ENCODE results near the gene RNF182.
"Not testable (repeated sequence)": the region's sequence is repeated elsewhere in the genome, so short reads cannot be mapped to it uniquely, and the experiment has no call there.

The RNF182 gene

GRCh38 chr6:13918686-13919250, 6.0 kb upstream of the RNF182 start:
- no peak for DNase-seq

- no peak for DNase-seq
These were observed 4.9 kb upstream of the RNF182 start for GRCh38 chr6:13919861-13920260.

- DNase-seq = no peak
These were observed 4.2 kb upstream of the RNF182 start for GRCh38 chr6:13920552-13920951.

GRCh38 chr6:13922750-13923149, 2.0 kb upstream of the RNF182 start:
- DNase-seq = no peak

GRCh38 chr6:13923527-13924145, 1.1 kb upstream of the RNF182 start:
- DNase-seq = no peak

- DNase-seq = peak; percentile 13
These were observed 405 bp upstream of the RNF182 start for GRCh38 chr6:13924146-13924948.

GRCh38 chr6:13926378-13926777, 1.6 kb downstream of the RNF182 start:
- DNase-seq = no peak

- no peak for DNase-seq
These were observed 2.5 kb downstream of the RNF182 start for GRCh38 chr6:13927203-13927602.

- DNase-seq = no peak
These were observed 4.4 kb downstream of the RNF182 start for GRCh38 chr6:13929196-13929595.

GRCh38 chr6:13931797-13932402, 7.1 kb downstream of the RNF182 start:
- no peak for DNase-seq

GRCh38 chr6:13932785-13933184, 8.0 kb downstream of the RNF182 start:
- no peak for DNase-seq

- no peak for DNase-seq
These were observed 10.0 kb downstream of the RNF182 start for GRCh38 chr6:13934721-13935120.

- DNase-seq = no peak
These were observed 10.6 kb downstream of the RNF182 start for GRCh38 chr6:13935190-13935880.

- DNase-seq = not testable (repeated sequence)
These were observed 11.1 kb downstream of the RNF182 start for GRCh38 chr6:13935881-13936261.

- DNase-seq = no peak
These were observed 17.1 kb downstream of the RNF182 start for GRCh38 chr6:13941902-13942301.

GRCh38 chr6:13943943-13944342, 19.2 kb downstream of the RNF182 start:
- DNase-seq = no peak

GRCh38 chr6:13946506-13946905, 21.8 kb downstream of the RNF182 start:
- no peak for DNase-seq

- DNase-seq = no peak
These were observed 22.9 kb downstream of the RNF182 start for GRCh38 chr6:13947611-13948178.

- DNase-seq = no peak
These were observed 27.3 kb downstream of the RNF182 start for GRCh38 chr6:13952101-13952500.

GRCh38 chr6:13953061-13953705, 28.4 kb downstream of the RNF182 start:
- DNase-seq = no peak

GRCh38 chr6:13965582-13966127, 40.9 kb downstream of the RNF182 start:
- no peak for DNase-seq

GRCh38 chr6:13971303-13971702, 46.6 kb downstream of the RNF182 start:
- no peak for DNase-seq
